Measurements from ENCODE around the gene SPTBN5. TPM values are rescaled to one million over a fixed set of nuclear protein-coding genes. Genes with fewer than 3 reads are reported as not detected.

Gene SPTBN5
- total RNA-seq, 1 experiment from 2014 or later = 2.1 TPM

- peak overlapping the region; percentile 94 for H3K27ac ChIP-seq (ENCODE audit: low read length)
- TF ChIP-seq CTCF (IDR thresholded peaks at IDR 0.05) (no peak), REST (IDR thresholded peaks at IDR 0.05; ENCODE audit: insufficient read depth in 1 of 2, low read depth in 2 of 2, low read length in 1 of 2) (no peak), TCF7L2 (IDR thresholded peaks at IDR 0.05; ENCODE audit: low read depth, low read length) (no peak), POLR2AphosphoS5 (IDR thresholded peaks at IDR 0.05; ENCODE audit: low read depth, low read length) (no peak), SIN3A (IDR thresholded peaks at IDR 0.05; ENCODE audit: borderline replicate concordance, insufficient read depth, low read depth, low read length) (no peak)
- CTCF ChIA-PET = no interaction called here
- no peak overlapping the region for H3K4me3 ChIP-seq (ENCODE audit: low read depth in 2 of 2, low read length in 2 of 2)
- BruUV-seq (replicated peaks) = no TSS peak
- H3K4me1 ChIP-seq (ENCODE audit: control insufficient read depth, insufficient read depth, low read length) = peaks cover 53% of the 10 kb centered on the region
- no peaks in the 10 kb centered on the region for H3K9me3 ChIP-seq (ENCODE audit: control insufficient read depth, insufficient read depth, low read depth, low read length)
- no peak for DNase-seq (ENCODE audit: low read depth, low spot score)
- in situ Hi-C loops (cut with HindIII; ENCODE audit: low pct_unique_long_range_greater_than_20kb, low sequenced_read_pairs) = no loop called here
- no peaks in the 10 kb centered on the region for H3K36me3 ChIP-seq (ENCODE audit: control insufficient read depth, insufficient read depth, low read length)
- no peak for ATAC-seq
- intact Hi-C loops (cut with micrococcal nuclease; ENCODE audit: unreplicated experiment) = no loop called here
- POLR2A ChIA-PET = interaction anchor here (0.7 kb wide), 1 partner anchor 8 kb away, joined by 5 read pairs; no protein-coding TSS in a partner anchor
- no peaks in the 10 kb centered on the region for H3K27me3 ChIP-seq (ENCODE audit: control insufficient read depth, insufficient read depth, low read length)
These were observed 32.6 kb upstream of the SPTBN5 start for GRCh38 chr15:41926185-41927056.

- DNase-seq (ENCODE audit: low read depth, low spot score) = no peak
- Histone ChIP-seq H3K36me3 (ENCODE audit: control insufficient read depth, insufficient read depth, low read length) (no peaks in the 10 kb centered on the region), H3K4me1 (ENCODE audit: control insufficient read depth, insufficient read depth, low read length) (peaks cover 53% of the 10 kb centered on the region), H3K27me3 (ENCODE audit: control insufficient read depth, insufficient read depth, low read length) (no peaks in the 10 kb centered on the region), H3K4me3 (ENCODE audit: low read depth in 2 of 2, low read length in 2 of 2) (no peak overlapping the region), H3K27ac (ENCODE audit: low read length) (peak overlapping the region; percentile 5; the same call in 1 of the 2 replicates), H3K9me3 (ENCODE audit: control insufficient read depth, insufficient read depth, low read depth, low read length) (no peaks in the 10 kb centered on the region)
- BruUV-seq (replicated peaks) = no TSS peak
- TF ChIP-seq POLR2AphosphoS5 (IDR thresholded peaks at IDR 0.05; ENCODE audit: low read depth, low read length) (no peak), REST (IDR thresholded peaks at IDR 0.05; ENCODE audit: insufficient read depth in 1 of 2, low read depth in 2 of 2, low read length in 1 of 2) (no peak), SIN3A (IDR thresholded peaks at IDR 0.05; ENCODE audit: borderline replicate concordance, insufficient read depth, low read depth, low read length) (no peak), CTCF (IDR thresholded peaks at IDR 0.05) (no peak), TCF7L2 (IDR thresholded peaks at IDR 0.05; ENCODE audit: low read depth, low read length) (no peak)
- intact Hi-C loops (cut with micrococcal nuclease; ENCODE audit: unreplicated experiment) = no loop called here
- in situ Hi-C loops (cut with HindIII; ENCODE audit: low pct_unique_long_range_greater_than_20kb, low sequenced_read_pairs) = no loop called here
- ATAC-seq = no peak
- ChIA-PET POLR2A (no interaction called here), CTCF (no interaction called here)
These were observed 31.3 kb upstream of the SPTBN5 start for GRCh38 chr15:41925086-41925608.
